ENCODE measurements around the gene BNC2. TPM values are rescaled to one million over a fixed set of nuclear protein-coding genes. Genes with fewer than 3 reads are reported as not detected.

The BNC2 gene
- total and polyA plus RNA-seq, 2 of the 4 experiments (the other 2 are of a cell fraction), result 15.5 to 45.2 TPM

- TF ChIP-seq, protein P1, sequence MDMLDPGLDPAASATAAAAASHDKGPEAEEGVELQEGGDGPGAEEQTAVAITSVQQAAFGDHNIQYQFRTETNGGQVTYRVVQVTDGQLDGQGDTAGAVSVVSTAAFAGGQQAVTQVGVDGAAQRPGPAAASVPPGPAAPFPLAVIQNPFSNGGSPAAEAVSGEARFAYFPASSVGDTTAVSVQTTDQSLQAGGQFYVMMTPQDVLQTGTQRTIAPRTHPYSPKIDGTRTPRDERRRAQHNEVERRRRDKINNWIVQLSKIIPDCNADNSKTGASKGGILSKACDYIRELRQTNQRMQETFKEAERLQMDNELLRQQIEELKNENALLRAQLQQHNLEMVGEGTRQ (IDR thresholded peaks at IDR 0.05; ENCODE audit: low read depth, low read length), result no peak
- TF ChIP-seq FOS (IDR thresholded peaks at IDR 0.05; ENCODE audit: low read depth, low read length) (0 out of 2 replicates have a peak, but pooled peaks have one; percentile 24), RAD21 (IDR thresholded peaks at IDR 0.05; ENCODE audit: low read length) (no peak)
These were observed 5.6 kb downstream of the BNC2 start (continued) for GRCh38 chr9:16864649-16865434.

DNA sequence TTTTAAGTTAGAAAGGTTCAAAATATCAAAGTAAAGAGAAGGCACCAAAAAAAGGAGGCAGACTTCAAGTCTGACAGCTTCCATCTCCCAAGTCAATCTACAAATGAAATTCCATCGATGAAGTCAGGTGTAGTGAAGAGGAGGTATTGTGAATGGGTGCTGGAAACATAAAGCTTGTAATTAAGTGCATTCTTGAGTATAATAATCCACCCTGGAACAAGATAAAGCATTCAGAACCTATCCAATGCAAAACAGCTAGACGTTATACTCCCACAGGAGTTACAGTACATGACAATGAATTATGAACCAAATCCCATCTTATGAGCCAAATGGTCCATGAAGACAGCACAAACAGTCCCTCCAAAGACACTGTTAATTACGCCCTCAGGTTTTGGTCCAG is 22.3 kb downstream of the BNC2 start:
- Histone ChIP-seq H2AK5ac (ENCODE audit: low read depth, low read length) (no peak overlapping the region), H2BK120ac (ENCODE audit: low read depth, low read length) (no peak overlapping the region), H3K4me2 (ENCODE audit: low read depth, low read length) (no peak overlapping the region), H2AFZ (replicated peaks; ENCODE audit: low read length, poor library complexity) (no peak overlapping the region), H3K9ac (ENCODE audit: low read depth, low read length) (no peak overlapping the region), H3K4me1 (ENCODE audit: control insufficient read depth, insufficient read depth, low read length) (peaks cover 2% of the 10 kb centered on the region; the same call in 1 of the 2 replicates), H2AK9ac (replicated peaks; ENCODE audit: low read depth, low read length, poor library complexity) (no peak overlapping the region), H3K36me3 (ENCODE audit: control insufficient read depth, insufficient read depth, low read length) (peaks cover 1% of the 10 kb centered on the region; the same call in 1 of the 2 replicates), H3K23ac (ENCODE audit: low read depth, low read length) (no peak overlapping the region), H3K9me3 (ENCODE audit: control insufficient read depth, insufficient read depth, low read length) (no peaks in the 10 kb centered on the region), H3K56ac (ENCODE audit: extremely low read depth, insufficient read depth, low read length) (no peak overlapping the region), H2BK5ac (ENCODE audit: low read depth, low read length, poor library complexity, severe bottlenecking) (no peak overlapping the region), H3K9me1 (ENCODE audit: insufficient read depth, low read length) (no peaks in the 10 kb centered on the region; the same call in none of the 2 replicates), H4K8ac (ENCODE audit: low read depth in 2 of 2, low read length in 2 of 2) (no peak overlapping the region), H2BK20ac (ENCODE audit: low read depth, low read length) (no peak overlapping the region), H4K91ac (ENCODE audit: insufficient read depth, low read depth, low read length) (no peak overlapping the region), H3K79me1 (ENCODE audit: low read depth in 1 of 2, low read length in 2 of 2) (peaks cover 21 to 58% of the 10 kb centered on the region in 2 experiments), H3K4ac (ENCODE audit: low read depth, low read length) (no peak overlapping the region), H2BK15ac (ENCODE audit: low read depth, low read length) (no peak overlapping the region), H3K14ac (replicated peaks; ENCODE audit: low read depth, low read length) (0 out of 2 replicates have a peak overlapping the region, but pooled peaks have one; percentile 7), H3K4me3 (ENCODE audit: insufficient read depth, low read depth, low read length) (no peak overlapping the region), H3K27ac (ENCODE audit: insufficient read depth, low read length) (no peak overlapping the region), H3K27me3 (ENCODE audit: control insufficient read depth, insufficient read depth, low read length) (no peaks in the 10 kb centered on the region), H3K18ac (ENCODE audit: low read depth, low read length) (no peak overlapping the region), H4K5ac (ENCODE audit: low read depth, low read length) (no peak overlapping the region), H4K20me1 (ENCODE audit: insufficient read depth, low read length) (peaks cover 23% of the 10 kb centered on the region; the same call in 1 of the 2 replicates)
- in situ Hi-C loops (cut with MboI; ENCODE audit: low sequenced_read_pairs), result no loop called here
- DNase-seq (no peak), ATAC-seq (ENCODE audit: low read depth) (no peak)
- intact Hi-C loops (cut with micrococcal nuclease), result no loop called here
- dilution Hi-C loops (cut with HindIII; ENCODE audit: low sequenced_read_pairs, unreplicated experiment), result no loop called here
- ChIA-PET CTCF (no interaction called here), POLR2A (ENCODE audit: unreplicated experiment) (no interaction called here)
- BruUV-seq (replicated peaks), result no TSS peak
- no CpG with 5 or more reads among the region's 3 CpGs for WGBS, 2 experiments (ENCODE audit: extremely low coverage in 2 of 2, insufficient read length in 1 of 2)
- TF ChIP-seq RAD21 (IDR thresholded peaks at IDR 0.05; ENCODE audit: low read length), result no peak
- no peak for TF ChIP-seq BHLHE40 (IDR thresholded peaks at IDR 0.05; ENCODE audit: low read depth, low read length)
- no peak for TF ChIP-seq MAFK (IDR thresholded peaks at IDR 0.05; ENCODE audit: low read depth, low read length)
- TF ChIP-seq SMC3 (IDR thresholded peaks at IDR 0.05; ENCODE audit: low read depth, low read length), result no peak
- TF ChIP-seq, protein P1 (IDR thresholded peaks at IDR 0.05; ENCODE audit: low read depth, low read length), result no peak
- TF ChIP-seq RCOR1 (IDR thresholded peaks at IDR 0.05; ENCODE audit: insufficient replicate concordance, low read length), result no peak
- no peak for TF ChIP-seq NFE2L2 (IDR thresholded peaks at IDR 0.05; ENCODE audit: low read depth, low read length)
- no peak for TF ChIP-seq CEBPB (IDR thresholded peaks at IDR 0.05; ENCODE audit: low read depth, low read length)
- TF ChIP-seq MXI1 (IDR thresholded peaks at IDR 0.05; ENCODE audit: borderline replicate concordance, low read depth, low read length), result no peak
- no peak for TF ChIP-seq FOS (IDR thresholded peaks at IDR 0.05; ENCODE audit: low read depth, low read length)
- TF ChIP-seq POLR2A (IDR thresholded peaks at IDR 0.05; ENCODE audit: low read depth, low read length), result no peak
- TF ChIP-seq, protein P2, sequence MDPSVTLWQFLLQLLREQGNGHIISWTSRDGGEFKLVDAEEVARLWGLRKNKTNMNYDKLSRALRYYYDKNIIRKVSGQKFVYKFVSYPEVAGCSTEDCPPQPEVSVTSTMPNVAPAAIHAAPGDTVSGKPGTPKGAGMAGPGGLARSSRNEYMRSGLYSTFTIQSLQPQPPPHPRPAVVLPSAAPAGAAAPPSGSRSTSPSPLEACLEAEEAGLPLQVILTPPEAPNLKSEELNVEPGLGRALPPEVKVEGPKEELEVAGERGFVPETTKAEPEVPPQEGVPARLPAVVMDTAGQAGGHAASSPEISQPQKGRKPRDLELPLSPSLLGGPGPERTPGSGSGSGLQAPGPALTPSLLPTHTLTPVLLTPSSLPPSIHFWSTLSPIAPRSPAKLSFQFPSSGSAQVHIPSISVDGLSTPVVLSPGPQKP (IDR thresholded peaks at IDR 0.05; ENCODE audit: borderline replicate concordance, low read depth, low read length), result no peak
- no peak for TF ChIP-seq RFX5 (IDR thresholded peaks at IDR 0.05; ENCODE audit: low read depth, low read length)
